SK-N-SH treated with all-trans-retinoic acid at 6 μM for 48 hours (cell line): ENCODE results near the gene SHC1.

Experiments
- ATAC-seq: fragments of 200-7000 bp; cut with Tn5 transposase; 3 replicates; pipeline ENCODE4 v1.9.1; 2020; ENCODE audit warnings: mild to moderate bottlenecking, moderate library complexity
- BACH2 ChIP-seq: fragments of 250-450 bp; sonication (Bioruptor Pico); IDR thresholded peaks from 2 replicates; pipeline ENCODE4 v1.9.0; 2021; ENCODE audit warnings: mild to moderate bottlenecking, borderline replicate concordance
- GLIS3 ChIP-seq: fragments of 250-450 bp; sonication (Bioruptor Pico); IDR thresholded peaks from 2 replicates; pipeline ENCODE4 v1.5.0; 2020; ENCODE audit warnings: mild to moderate bottlenecking, moderate library complexity
- ISL1 ChIP-seq: fragments of 250-450 bp; sonication (Bioruptor Pico); IDR thresholded peaks from 2 replicates; pipeline ENCODE4 v2.1.2; 2022; ENCODE audit warnings: mild to moderate bottlenecking, moderate library complexity
- OSR1 ChIP-seq: fragments of 250-450 bp; sonication (Bioruptor Pico); IDR thresholded peaks from 2 replicates; pipeline ENCODE4 v1.8.0; 2022; ENCODE audit warnings: moderate library complexity, mild to moderate bottlenecking, inconsistent platforms
- RARB ChIP-seq: fragments of 250-450 bp; sonication (Bioruptor Pico); IDR thresholded peaks from 2 replicates; pipeline ENCODE4 v1.8.0; 2021; ENCODE audit warnings: mild to moderate bottlenecking, moderate library complexity
- SNAI2 ChIP-seq: fragments of 250-450 bp; sonication (Bioruptor Pico); IDR thresholded peaks from 2 replicates; pipeline ENCODE4 v1.5.0; 2020; ENCODE audit warnings: mild to moderate bottlenecking, moderate library complexity
- TOX ChIP-seq: fragments of 250-450 bp; sonication (Bioruptor Pico); IDR thresholded peaks from 2 replicates; pipeline ENCODE4 v1.8.0; 2021; ENCODE audit warnings: mild to moderate bottlenecking, moderate library complexity, borderline replicate concordance
- TSHZ2 ChIP-seq: fragments of 250-450 bp; sonication (Bioruptor Pico); IDR thresholded peaks from 2 replicates; pipeline ENCODE4 v1.5.0; 2020; ENCODE audit warnings: mild to moderate bottlenecking, moderate library complexity
- ZC3H10 ChIP-seq: fragments of 250-450 bp; sonication (Bioruptor Pico); IDR thresholded peaks from 2 replicates; pipeline ENCODE4 v1.5.1; 2021; ENCODE audit warnings: mild to moderate bottlenecking, moderate library complexity
- ZFP30 ChIP-seq: fragments of 450-650 bp; formaldehyde crosslinking; IDR thresholded peaks from 2 replicates; pipeline ENCODE4 v1.5.0; 2022; ENCODE audit warnings: mild to moderate bottlenecking, moderate library complexity
- ZNF565 ChIP-seq: fragments of 450-650 bp; formaldehyde crosslinking; conservative IDR thresholded peaks from 2 replicates; pipeline ENCODE4 v1.5.0; 2020; ENCODE audit warnings: low read depth, mild to moderate bottlenecking, moderate library complexity
- ZNF70 ChIP-seq: fragments of 450-650 bp; formaldehyde crosslinking; IDR thresholded peaks from 2 replicates; pipeline ENCODE4 v1.5.0; 2020; ENCODE audit warnings: mild to moderate bottlenecking, moderate library complexity
- ZNF8 ChIP-seq: fragments of 450-650 bp; formaldehyde crosslinking; IDR thresholded peaks from 2 replicates; pipeline ENCODE4 v1.5.0; 2020; ENCODE audit warnings: mild to moderate bottlenecking, moderate library complexity
- TF ChIP-seq, protein P1 (sequence below): fragments of 250-450 bp; sonication (Bioruptor Pico); IDR thresholded peaks from 2 replicates; pipeline ENCODE4 v1.8.0; 2020; ENCODE audit warnings: mild to moderate bottlenecking, moderate library complexity, borderline replicate concordance
- TF ChIP-seq, protein P2 (sequence below): fragments of 250-450 bp; sonication (Bioruptor Pico); IDR thresholded peaks from 2 replicates; pipeline ENCODE4 v1.5.1; 2020; ENCODE audit warnings: low read depth, mild to moderate bottlenecking, moderate library complexity
- TF ChIP-seq, protein P3 (sequence below): fragments of 250-450 bp; sonication (Bioruptor Pico); IDR thresholded peaks from 2 replicates; pipeline ENCODE4 v1.5.1; 2021; ENCODE audit warnings: mild to moderate bottlenecking, moderate library complexity
- TF ChIP-seq, protein P4 (sequence below): fragments of 250-450 bp; sonication (Bioruptor Pico); IDR thresholded peaks from 2 replicates; pipeline ENCODE4 v1.8.0; 2021; ENCODE audit warnings: low read depth, mild to moderate bottlenecking, moderate library complexity, borderline replicate concordance

Gene SHC1

DNA sequence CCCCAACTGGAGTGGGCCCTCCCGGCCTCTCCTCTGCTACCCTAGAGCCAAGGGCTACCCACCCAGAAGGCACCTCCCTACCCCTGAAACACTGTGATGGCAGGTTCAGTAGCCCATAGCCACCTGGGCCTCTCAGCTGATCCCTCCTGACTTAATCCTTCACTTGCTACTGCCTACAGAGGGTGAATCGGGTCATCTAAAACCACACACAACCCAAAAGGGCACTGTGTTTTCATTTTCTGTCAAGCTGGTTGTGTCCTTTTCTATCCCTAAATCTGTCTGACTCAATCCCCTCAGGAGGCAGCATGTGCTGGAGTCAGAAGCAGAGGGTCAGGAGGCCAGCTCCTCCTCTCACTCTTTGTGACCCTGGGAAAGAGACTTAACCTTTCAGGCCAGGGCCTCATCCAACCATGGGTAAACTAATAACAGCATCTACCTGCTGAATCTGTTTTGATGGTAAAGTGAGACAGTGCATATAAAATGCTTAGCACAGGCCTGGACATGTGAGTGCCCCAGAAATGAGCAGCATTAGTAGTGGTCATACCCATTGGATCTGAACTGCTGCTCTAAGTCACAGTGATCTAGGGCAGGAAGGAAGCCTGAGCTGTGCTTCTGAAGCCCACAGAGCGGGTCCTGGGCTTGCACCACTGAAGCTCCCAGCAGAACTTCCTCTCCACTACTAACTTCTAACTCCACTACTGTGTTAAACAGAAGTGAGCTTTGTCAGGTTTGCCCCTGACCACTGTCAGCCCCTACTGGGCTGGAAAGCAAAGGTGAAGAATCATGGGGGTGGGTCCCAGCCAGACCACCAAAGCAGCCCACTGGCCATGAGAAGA is 45.0 kb downstream of the SHC1 start (continued):
- TF ChIP-seq, protein P1, sequence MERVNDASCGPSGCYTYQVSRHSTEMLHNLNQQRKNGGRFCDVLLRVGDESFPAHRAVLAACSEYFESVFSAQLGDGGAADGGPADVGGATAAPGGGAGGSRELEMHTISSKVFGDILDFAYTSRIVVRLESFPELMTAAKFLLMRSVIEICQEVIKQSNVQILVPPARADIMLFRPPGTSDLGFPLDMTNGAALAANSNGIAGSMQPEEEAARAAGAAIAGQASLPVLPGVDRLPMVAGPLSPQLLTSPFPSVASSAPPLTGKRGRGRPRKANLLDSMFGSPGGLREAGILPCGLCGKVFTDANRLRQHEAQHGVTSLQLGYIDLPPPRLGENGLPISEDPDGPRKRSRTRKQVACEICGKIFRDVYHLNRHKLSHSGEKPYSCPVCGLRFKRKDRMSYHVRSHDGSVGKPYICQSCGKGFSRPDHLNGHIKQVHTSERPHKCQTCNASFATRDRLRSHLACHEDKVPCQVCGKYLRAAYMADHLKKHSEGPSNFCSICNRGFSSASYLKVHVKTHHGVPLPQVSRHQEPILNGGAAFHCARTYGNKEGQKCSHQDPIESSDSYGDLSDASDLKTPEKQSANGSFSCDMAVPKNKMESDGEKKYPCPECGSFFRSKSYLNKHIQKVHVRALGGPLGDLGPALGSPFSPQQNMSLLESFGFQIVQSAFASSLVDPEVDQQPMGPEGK, result no peak
- TF ChIP-seq TOX (CRISPR knock-in tag) (no peak), ZNF8 (CRISPR knock-in tag) (no peak), OSR1 (CRISPR knock-in tag) (no peak), ZFP30 (CRISPR knock-in tag) (no peak)

DNA sequence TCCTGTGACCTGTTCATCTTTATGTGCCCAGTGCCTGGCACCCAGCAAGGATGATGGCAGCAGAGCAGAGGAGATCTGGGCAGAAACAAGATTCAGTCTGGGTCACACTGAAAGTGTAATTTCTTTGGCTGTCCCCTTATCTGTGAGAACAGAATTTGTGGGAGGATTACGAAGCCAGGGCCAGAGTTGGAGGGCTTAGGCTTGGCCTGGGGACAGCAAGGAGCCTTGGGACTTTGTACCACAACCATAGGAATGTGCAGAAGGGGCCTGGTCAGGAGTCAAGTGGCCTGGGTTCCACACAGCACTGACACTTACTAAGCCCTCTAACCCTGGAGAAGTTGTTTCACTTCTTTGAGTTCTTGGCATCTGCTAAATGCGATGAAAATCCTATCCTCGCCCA is 46.9 kb downstream of the SHC1 start:
- TF ChIP-seq TSHZ2 (no peak), ZFP30 (CRISPR knock-in tag) (no peak), BACH2 (CRISPR knock-in tag) (no peak), RARB (no peak), ZNF565 (no peak), ZNF70 (CRISPR knock-in tag) (no peak)
- ATAC-seq, result no peak

DNA sequence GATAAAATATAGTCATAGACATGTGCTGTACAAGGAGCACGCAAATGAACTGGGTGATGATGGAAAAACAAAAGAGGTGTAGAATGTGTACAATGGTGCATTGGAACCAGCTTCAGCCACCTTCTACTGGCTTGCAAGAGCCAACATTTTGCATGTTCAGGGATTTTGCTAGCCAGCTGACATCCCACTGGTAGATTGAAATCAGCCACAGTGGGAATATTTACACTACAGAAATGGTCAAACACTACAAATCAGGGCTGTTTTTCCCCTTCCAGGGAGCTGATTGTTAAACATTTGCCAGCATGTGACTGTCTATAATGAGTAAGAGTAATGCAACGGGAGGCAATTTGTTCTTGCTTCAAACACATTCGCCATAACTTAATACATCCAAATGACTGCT is 57.3 kb downstream of the SHC1 start:
- ATAC-seq, result no peak
- TF ChIP-seq, protein P2, sequence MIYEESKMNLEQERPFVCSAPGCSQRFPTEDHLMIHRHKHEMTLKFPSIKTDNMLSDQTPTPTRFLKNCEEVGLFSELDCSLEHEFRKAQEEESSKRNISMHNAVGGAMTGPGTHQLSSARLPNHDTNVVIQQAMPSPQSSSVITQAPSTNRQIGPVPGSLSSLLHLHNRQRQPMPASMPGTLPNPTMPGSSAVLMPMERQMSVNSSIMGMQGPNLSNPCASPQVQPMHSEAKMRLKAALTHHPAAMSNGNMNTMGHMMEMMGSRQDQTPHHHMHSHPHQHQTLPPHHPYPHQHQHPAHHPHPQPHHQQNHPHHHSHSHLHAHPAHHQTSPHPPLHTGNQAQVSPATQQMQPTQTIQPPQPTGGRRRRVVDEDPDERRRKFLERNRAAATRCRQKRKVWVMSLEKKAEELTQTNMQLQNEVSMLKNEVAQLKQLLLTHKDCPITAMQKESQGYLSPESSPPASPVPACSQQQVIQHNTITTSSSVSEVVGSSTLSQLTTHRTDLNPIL (CRISPR knock-in tag), result no peak
- TF ChIP-seq ISL1, result no peak
- TF ChIP-seq, protein P3, sequence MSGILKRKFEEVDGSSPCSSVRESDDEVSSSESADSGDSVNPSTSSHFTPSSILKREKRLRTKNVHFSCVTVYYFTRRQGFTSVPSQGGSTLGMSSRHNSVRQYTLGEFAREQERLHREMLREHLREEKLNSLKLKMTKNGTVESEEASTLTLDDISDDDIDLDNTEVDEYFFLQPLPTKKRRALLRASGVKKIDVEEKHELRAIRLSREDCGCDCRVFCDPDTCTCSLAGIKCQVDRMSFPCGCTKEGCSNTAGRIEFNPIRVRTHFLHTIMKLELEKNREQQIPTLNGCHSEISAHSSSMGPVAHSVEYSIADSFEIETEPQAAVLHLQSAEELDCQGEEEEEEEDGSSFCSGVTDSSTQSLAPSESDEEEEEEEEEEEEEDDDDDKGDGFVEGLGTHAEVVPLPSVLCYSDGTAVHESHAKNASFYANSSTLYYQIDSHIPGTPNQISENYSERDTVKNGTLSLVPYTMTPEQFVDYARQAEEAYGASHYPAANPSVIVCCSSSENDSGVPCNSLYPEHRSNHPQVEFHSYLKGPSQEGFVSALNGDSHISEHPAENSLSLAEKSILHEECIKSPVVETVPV (CRISPR knock-in tag), result no peak
- no peak for TF ChIP-seq ZC3H10 (CRISPR knock-in tag)
- no peak for TF ChIP-seq OSR1 (CRISPR knock-in tag)
- no peak for TF ChIP-seq ZFP30 (CRISPR knock-in tag)
- no peak for TF ChIP-seq ZNF70 (CRISPR knock-in tag)
- TF ChIP-seq ZNF565, result no peak
- TF ChIP-seq, protein P4, sequence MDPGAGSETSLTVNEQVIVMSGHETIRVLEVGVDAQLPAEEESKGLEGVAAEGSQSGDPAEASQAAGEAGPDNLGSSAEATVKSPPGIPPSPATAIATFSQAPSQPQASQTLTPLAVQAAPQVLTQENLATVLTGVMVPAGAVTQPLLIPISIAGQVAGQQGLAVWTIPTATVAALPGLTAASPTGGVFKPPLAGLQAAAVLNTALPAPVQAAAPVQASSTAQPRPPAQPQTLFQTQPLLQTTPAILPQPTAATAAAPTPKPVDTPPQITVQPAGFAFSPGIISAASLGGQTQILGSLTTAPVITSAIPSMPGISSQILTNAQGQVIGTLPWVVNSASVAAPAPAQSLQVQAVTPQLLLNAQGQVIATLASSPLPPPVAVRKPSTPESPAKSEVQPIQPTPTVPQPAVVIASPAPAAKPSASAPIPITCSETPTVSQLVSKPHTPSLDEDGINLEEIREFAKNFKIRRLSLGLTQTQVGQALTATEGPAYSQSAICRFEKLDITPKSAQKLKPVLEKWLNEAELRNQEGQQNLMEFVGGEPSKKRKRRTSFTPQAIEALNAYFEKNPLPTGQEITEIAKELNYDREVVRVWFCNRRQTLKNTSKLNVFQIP (CRISPR knock-in tag), result no peak
- no peak for TF ChIP-seq SNAI2
- TF ChIP-seq GLIS3, result no peak
- TF ChIP-seq RARB, result no peak
- TF ChIP-seq, protein P1, result no peak
